GM18498 (cell line): ENCODE measurements around the gene RAD51B.
"Not testable (repeated sequence)": the region's sequence is repeated elsewhere in the genome, so short reads cannot be mapped to it uniquely, and the experiment has no call there.

Experiments used
- ATAC-seq: cut with Tn5 transposase; IDR thresholded peaks from one replicate; pipeline ENCODE4 v1.9.1; 2021; ENCODE audit warnings: mild to moderate bottlenecking, moderate library complexity; ENCODE audit not compliant: unreplicated experiment

The RAD51B gene

DNA sequence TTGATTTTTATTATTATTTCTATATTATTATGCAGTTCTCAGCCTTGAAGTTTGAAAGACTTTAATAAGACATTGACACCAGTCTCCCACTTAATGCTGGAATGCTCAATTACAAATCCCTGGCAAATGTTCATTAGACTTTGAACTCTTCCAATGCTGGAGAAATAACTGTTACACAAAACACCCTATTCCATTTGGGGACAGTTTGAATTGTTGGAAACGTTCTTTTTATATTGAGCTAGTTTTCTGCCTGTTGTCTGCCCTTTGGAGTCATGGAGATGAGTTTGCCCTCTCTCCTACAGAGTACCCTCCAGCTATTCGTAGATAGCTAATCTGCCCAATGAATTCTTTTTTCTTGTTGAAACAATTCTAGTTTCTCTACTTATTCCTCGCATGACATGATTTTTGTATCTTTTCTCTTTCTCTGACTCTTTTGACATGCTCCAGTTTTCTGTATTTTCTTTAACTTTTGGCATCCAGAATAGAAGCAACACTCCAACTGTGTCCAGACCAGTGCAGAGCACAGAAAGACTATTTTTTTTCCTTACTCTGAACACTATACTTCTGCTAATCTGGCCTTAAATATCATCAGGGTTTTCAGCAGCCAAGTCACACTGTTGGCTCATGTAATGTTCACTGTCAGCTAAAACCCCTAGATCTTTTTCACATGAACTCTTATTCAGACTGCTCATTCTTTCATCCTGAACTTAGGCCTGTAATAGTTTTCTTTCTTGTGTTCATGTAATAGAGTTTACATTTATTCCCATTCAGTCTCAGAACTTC is 379.3 kb downstream of the RAD51B start:
- ATAC-seq, result no peak

GRCh38 chr14:68199554-68200151 is 380.1 kb downstream of the RAD51B start:
- ATAC-seq, result no peak

- ATAC-seq, result no peak
Observed at GRCh38 chr14:68203871-68204270, 384.3 kb downstream of the RAD51B start.

GRCh38 chr14:68208218-68208617 is 388.6 kb downstream of the RAD51B start:
- no peak for ATAC-seq

DNA sequence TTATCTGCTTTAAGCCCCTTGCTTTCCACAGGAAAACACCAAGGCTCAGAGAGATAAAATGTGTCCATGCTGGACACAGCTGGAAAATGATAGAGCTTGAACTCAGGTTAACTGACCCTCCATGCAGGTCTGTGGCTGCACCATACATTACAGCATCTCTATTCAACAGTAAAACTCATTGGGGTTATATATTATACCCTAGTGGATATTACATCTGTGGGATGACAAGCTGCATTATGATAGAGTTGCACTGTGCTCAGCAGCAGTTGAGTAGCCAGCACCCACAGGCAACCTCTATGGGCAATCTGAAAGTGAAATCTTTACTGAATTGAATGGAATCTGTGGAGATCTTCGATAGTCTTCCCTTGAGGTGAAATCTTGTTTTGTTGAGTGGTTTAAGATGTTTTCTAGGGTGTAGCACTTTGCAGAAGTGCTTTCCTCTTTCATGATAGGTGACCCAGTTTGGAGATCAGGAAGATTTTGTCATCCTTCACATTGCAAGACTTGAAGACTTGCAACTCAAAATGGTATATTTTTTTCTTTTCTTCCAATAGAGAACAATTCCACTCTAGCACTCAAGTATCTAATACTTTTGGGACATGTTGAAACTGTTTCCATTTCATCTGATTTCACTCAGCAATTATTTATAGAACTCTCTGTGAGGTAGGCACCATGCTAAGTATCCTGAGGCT is 389.2 kb downstream of the RAD51B start:
- ATAC-seq, result no peak

GRCh38 chr14:68210729-68211299 is 391.2 kb downstream of the RAD51B start:
- ATAC-seq, result peak; percentile 94

GRCh38 chr14:68211421-68211820 is 391.8 kb downstream of the RAD51B start:
- no peak for ATAC-seq

DNA sequence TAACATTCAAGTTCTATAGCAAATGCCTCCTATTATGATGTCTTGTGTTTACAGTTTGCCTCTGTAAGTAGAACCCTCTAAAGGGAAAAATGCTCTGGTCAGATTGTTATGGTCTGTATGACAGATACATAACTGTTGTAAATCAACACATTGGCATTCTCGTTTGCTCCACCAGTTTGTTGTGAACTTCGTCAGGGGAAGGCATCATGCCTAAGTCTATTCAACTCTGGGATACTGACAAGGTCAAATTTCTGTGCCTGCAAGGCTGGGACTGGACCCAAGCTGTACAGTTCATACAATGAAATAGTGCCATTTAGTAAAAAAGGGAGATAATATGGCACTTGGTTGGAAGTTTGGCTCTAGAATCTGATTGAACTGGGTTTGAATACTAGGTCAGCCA is 392.3 kb downstream of the RAD51B start:
- ATAC-seq, result no peak

DNA sequence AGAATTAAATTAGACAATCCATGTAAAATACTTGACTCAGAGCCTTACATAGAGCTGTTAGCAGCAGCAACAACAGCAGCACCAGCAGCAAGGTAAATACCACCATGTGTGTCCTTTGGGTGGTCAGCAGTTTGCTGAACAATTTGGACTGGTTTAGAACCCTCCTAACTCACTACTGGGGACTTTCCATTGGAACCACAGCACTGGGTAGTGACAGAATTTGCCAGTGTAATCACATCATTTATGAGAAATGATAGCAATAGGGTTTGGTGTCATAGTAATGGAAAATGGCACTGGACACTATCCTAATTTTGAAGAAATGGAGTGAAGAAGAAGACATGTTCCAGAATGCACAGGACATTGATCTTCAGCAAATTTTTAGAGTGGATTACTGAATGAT is 392.8 kb downstream of the RAD51B start:
- ATAC-seq, result no peak

GRCh38 chr14:68214431-68214830 is 394.9 kb downstream of the RAD51B start:
- no peak for ATAC-seq

GRCh38 chr14:68215629-68216028 is 396.1 kb downstream of the RAD51B start:
- no peak for ATAC-seq

DNA sequence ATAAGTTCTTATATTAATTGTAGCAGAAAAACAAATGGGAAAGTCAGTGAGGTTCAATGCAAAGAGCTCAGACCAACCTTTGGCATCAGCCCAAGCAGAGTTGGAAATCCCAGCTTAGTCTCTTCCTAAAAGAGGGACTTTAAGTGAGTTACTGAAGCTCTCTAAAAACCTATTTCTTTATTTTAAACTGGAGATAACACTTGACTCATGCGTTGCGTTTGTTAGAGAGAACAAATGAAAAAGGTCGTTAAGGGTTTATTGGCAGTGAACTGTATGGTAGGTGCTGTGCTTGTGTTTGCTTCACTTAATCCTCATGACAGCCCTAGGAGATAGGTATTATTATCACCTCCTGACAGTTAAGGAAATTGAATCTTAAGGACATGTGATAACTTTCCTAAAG is 396.5 kb downstream of the RAD51B start:
- ATAC-seq, result no peak

DNA sequence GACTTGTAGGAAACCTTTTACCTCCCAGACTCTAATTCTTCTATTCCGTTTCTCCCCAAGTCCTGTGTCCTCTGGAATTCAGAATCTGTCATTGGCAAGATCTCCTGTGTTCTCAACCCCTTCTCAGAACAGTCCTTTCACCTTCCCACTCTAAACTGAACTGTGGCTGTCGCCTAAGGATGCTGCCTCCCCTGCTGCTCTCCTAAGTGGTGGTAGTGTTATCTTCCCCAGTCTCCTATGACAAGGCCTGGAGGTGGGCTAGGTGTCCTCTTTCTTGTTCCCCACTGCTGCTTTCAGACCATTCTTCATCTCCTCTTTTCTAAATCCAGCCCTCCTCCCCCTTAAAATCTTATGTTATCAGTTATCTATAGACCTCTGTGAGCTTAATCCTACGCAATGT is 397.4 kb downstream of the RAD51B start:
- ATAC-seq, result no peak

GRCh38 chr14:68217791-68218340 is 398.3 kb downstream of the RAD51B start:
- no peak for ATAC-seq

GRCh38 chr14:68219407-68219806 is 399.8 kb downstream of the RAD51B start:
- no peak for ATAC-seq

DNA sequence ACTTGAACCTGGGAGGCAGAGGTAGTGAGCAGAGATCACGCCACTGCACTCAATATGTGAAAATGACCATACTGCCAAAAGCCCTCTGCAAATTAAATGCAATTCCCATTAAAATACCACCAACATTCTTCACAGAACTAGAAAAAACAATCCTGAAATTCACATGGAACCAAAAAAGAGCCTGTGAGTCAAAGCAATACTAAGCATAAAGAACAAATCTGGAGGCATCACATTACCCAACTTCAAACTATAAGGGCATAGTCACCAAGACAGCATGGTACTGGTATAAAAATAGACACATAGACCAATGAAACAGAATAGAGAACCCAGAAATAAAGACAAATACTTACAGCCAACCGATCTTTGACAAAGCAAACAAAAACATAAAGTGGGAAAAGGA is 401.5 kb downstream of the RAD51B start:
- ATAC-seq, result not testable (repeated sequence)

- ATAC-seq, result no peak
Observed at GRCh38 chr14:68222154-68222553, 402.6 kb downstream of the RAD51B start.

DNA sequence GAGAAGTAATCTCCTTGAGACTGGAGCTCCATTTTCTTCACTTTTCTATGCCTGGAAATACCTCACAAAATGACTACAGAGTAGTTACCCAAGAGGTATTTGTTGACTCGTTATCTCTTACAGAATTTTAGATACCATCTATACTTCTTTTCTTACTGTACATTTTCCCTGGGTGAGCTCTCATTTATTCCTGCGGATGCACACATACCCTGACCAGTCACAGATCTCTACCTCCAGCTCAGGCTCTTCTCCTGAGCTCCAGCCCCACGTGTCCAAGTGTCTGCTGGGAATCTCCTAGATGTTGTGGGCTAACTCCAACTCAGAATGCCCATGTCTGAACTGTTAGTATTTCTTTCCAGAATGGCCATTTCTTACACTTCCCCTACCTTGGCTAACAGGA is 403.1 kb downstream of the RAD51B start:
- no peak for ATAC-seq

DNA sequence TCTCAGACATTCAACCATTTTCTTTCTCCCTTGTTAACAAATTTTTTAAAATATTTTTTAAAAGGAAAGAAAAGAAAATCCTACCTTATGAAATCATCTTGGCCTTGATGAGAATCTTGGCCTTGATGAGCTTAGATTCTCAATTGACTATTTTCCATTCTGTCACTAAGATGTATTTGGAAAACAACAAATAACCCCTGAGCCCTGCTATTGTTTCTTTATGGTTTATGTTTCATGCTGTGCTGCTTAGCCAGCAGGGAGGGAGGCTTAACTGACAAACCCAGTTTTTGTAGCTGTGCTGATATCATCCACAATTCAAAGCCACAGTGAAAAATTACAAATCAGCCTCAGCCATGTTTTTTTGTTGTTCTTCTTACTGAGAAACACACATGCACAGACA is 404.1 kb downstream of the RAD51B start:
- ATAC-seq, result no peak

DNA sequence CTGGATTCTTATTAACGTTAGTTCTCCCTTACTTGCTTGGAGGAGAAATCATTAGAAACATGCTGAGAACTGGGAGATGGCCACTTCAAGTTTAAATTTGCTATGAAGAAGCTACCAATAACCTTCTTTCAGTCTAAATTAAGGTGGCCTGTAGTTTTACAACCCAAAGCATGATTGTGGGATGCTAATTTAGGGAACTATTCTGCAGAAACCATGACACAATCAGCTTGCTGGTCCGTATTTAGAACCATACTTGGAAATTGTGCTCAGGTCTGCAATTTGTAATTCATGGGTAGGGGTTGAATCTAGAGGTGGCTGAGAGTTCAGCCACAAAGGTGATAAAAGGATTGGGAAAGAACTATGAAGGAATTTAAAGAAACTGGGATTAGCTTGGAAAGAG is 405.7 kb downstream of the RAD51B start:
- no peak for ATAC-seq

GRCh38 chr14:68226523-68226922 is 406.9 kb downstream of the RAD51B start:
- no peak for ATAC-seq
